ENCODE measurements around the gene RMND5B.

DNA sequence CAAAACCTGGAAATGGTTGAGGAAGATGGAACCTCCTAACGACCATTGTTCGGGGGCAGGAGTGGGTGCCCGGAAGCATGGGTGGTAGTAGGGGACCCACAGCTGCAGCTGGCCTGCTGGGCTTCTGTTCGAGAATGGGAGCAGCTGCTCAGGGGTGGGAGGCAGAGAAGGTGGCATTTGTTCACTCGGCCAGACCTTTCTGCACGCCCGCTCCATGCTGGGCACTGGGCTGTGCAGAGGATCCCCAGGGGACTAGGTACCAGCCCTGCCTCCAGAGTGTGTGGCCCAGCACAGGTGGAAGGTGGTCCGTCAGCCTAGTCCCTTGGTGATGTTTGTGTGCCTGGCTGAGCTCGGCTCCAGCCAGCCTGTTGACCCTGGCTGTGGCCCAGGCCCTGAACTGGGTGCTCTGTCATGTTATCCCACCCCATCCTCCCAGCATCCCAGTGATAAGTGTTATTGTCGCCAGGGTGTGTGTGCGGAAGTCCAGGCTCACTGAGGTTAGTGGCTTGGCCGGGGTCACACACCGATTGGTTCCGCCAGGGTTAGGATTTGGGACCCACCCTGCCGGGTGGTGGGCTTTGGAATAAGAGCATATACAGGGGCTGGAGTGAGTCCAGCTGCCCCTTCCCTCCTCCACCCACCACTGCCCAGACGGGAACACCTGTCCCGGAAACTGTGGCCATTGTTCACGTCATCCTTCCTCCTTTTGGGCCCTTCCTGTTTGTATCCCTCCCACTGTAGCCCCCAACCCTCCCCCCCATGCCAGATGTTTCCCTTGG, 12.7 kb upstream of the RMND5B start:
- TF ChIP-seq, protein P1, sequence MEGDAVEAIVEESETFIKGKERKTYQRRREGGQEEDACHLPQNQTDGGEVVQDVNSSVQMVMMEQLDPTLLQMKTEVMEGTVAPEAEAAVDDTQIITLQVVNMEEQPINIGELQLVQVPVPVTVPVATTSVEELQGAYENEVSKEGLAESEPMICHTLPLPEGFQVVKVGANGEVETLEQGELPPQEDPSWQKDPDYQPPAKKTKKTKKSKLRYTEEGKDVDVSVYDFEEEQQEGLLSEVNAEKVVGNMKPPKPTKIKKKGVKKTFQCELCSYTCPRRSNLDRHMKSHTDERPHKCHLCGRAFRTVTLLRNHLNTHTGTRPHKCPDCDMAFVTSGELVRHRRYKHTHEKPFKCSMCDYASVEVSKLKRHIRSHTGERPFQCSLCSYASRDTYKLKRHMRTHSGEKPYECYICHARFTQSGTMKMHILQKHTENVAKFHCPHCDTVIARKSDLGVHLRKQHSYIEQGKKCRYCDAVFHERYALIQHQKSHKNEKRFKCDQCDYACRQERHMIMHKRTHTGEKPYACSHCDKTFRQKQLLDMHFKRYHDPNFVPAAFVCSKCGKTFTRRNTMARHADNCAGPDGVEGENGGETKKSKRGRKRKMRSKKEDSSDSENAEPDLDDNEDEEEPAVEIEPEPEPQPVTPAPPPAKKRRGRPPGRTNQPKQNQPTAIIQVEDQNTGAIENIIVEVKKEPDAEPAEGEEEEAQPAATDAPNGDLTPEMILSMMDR (conservative IDR thresholded peaks at IDR 0.05), result no peak
- no peak for TF ChIP-seq ZFX (IDR thresholded peaks at IDR 0.05)
